HG03469 (cell line): ENCODE measurements around the gene PWWP2A.
"Not testable (repeated sequence)": the region's sequence is repeated elsewhere in the genome, so short reads cannot be mapped to it uniquely, and the experiment has no call there.

Source experiments
- ATAC-seq: cut with Tn5 transposase; IDR thresholded peaks from one replicate; pipeline ENCODE4 v1.9.1; 2021; ENCODE audit warnings: mild to moderate bottlenecking, moderate library complexity, moderate number of reproducible peaks; ENCODE audit not compliant: unreplicated experiment

PWWP2A gene

GRCh38 chr5:160081495-160081894, 37.8 kb downstream of the PWWP2A start:
- no peak for ATAC-seq

- no peak for ATAC-seq
Observed at GRCh38 chr5:160079753-160080152, 39.5 kb downstream of the PWWP2A start.

- ATAC-seq: no peak
Observed at GRCh38 chr5:160076997-160077396, 42.3 kb downstream of the PWWP2A start.

- ATAC-seq: no peak
Observed at GRCh38 chr5:160075073-160075472, 44.2 kb downstream of the PWWP2A start.

GRCh38 chr5:160071916-160072315, 47.3 kb downstream of the PWWP2A start:
- ATAC-seq: no peak

GRCh38 chr5:160071516-160071915, 47.7 kb downstream of the PWWP2A start:
- no peak for ATAC-seq

GRCh38 chr5:160069120-160069519, 50.1 kb downstream of the PWWP2A start:
- not testable (repeated sequence) for ATAC-seq

- ATAC-seq: no peak
Observed at GRCh38 chr5:160064995-160065614, 54.1 kb downstream of the PWWP2A start.

- no peak for ATAC-seq
Observed at GRCh38 chr5:160064417-160064810, 54.8 kb downstream of the PWWP2A start.

- ATAC-seq: no peak
Observed at GRCh38 chr5:160061770-160062169, 57.5 kb downstream of the PWWP2A start.

GRCh38 chr5:160060001-160060400, 59.2 kb downstream of the PWWP2A start:
- ATAC-seq: no peak

GRCh38 chr5:160057256-160057655, 62.0 kb downstream of the PWWP2A start:
- no peak for ATAC-seq

- ATAC-seq: no peak
Observed at GRCh38 chr5:160054831-160055230, 64.4 kb downstream of the PWWP2A start.

- no peak for ATAC-seq
Observed at GRCh38 chr5:160054047-160054446, 65.2 kb downstream of the PWWP2A start.

GRCh38 chr5:160049099-160049498, 70.2 kb downstream of the PWWP2A start:
- ATAC-seq: no peak

GRCh38 chr5:160048131-160048530, 71.1 kb downstream of the PWWP2A start:
- no peak for ATAC-seq

GRCh38 chr5:160047423-160047822, 71.8 kb downstream of the PWWP2A start:
- no peak for ATAC-seq

- no peak for ATAC-seq
Observed at GRCh38 chr5:160044967-160045366, 74.3 kb downstream of the PWWP2A start.

- no peak for ATAC-seq
Observed at GRCh38 chr5:160044391-160044804, 74.9 kb downstream of the PWWP2A start.

- ATAC-seq: no peak
Observed at GRCh38 chr5:160042671-160043070, 76.6 kb downstream of the PWWP2A start.
